Endometrial microvascular endothelial cells (primary cell): ENCODE results near the gene MFAP3L. TPM values are rescaled to one million over a fixed set of nuclear protein-coding genes. Genes with fewer than 3 reads are reported as not detected.

Experiments used
- in situ Hi-C: cut with HindIII; loops from 2 replicates; pipeline ENCODE4 v1.10.0; 2017; ENCODE audit warnings: low sequenced_read_pairs, low pct_unique_long_range_greater_than_20kb; ENCODE audit errors: inconsistent ontology term
- total RNA-seq: library from RNA; depleted of rRNA; stranded (reverse); fragments of >200 nt; gene quantifications from one replicate; pipeline ENCODE4 v1.2.3, GENCODE V29; 2015; ENCODE audit errors: inconsistent ontology term

MFAP3L gene
- total RNA-seq, 1 donor from 2014 or later, result 0.28 TPM

- in situ Hi-C loops, result loop anchor here (25.0 kb wide), 1 partner anchor 215 kb away; no protein-coding TSS in a partner anchor
These were observed 1.1 kb upstream of the MFAP3L start for GRCh38 chr4:170027181-170027829.

DNA sequence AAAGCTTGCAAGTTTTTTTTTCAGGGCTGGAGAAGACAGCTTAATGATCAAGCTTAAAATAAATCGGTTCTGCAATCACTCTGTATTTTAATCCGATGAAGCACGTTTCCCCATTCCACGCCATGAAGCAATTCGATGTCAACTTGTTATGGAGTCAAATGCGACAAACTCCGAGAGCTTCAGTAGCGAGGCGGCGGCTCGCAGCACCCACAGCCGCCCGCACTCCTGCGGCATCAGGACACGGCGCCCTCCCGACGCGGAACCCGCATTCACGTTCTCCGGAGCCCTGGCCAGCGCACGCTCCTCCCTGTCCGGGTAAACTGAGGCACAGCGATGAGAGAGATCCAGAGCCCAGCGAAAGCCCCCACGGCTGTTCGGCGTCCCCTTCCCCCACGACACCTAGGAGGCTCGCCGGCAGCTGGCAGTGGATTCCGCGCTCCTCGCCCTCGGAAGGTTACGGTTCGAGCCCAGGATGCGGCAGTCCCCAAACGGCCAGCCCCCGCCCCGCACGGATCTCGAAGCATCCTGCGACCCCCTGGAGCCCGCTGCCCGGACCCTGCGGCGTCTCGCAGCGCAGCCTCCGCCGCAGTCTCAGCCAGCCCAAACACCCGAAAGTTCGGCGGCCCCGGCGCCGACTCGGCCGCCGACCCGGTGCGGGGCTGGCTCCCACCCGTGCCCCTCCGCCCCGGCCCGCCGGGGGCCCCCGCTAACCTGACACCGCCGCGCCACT, 507 bp downstream of the MFAP3L start:
- in situ Hi-C loops, result loop anchor here (25.0 kb wide), 1 partner anchor 213 kb away; no protein-coding TSS in a partner anchor

DNA sequence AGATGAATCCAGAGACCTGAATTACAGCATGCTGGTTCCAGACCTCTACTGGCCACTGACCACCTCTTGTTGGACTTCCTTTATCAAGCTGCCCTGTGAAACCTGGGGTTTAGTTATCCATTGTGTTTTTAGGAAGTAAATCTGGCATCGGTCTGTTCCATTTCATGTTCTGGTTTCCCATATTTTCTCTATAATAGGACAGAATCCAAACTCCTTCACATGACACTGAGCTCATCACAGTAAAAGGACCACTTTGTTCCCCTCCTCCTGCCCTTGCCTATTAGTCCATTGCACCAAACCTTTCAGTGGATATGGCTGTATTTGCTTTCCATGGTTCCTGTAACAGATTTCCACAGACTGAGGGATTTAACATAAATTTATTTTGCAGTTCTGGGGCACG, 4.0 kb downstream of the MFAP3L start:
- in situ Hi-C loops, result no loop called here

DNA sequence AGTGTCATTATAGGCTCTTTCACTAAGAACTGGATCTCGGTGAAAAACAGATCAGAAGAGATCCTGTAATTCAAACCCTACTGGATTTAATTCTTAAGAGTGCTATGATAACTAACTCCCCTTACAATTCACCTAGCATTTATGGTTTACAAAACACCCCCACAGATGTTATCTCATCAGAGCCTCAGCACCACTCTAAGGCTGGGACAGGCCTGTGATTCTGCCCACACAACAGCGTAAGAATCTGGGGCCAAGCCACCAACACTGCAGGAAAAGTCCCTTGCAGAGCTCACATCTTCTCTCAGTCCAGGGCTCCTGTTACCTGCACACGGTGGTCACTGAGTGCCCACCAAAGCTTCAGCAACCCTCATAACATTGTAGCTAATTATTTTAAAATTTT, 8.9 kb downstream of the MFAP3L start:
- in situ Hi-C loops, result no loop called here

GRCh38 chr4:170015285-170015684, 10.9 kb downstream of the MFAP3L start:
- in situ Hi-C loops, result no loop called here

DNA sequence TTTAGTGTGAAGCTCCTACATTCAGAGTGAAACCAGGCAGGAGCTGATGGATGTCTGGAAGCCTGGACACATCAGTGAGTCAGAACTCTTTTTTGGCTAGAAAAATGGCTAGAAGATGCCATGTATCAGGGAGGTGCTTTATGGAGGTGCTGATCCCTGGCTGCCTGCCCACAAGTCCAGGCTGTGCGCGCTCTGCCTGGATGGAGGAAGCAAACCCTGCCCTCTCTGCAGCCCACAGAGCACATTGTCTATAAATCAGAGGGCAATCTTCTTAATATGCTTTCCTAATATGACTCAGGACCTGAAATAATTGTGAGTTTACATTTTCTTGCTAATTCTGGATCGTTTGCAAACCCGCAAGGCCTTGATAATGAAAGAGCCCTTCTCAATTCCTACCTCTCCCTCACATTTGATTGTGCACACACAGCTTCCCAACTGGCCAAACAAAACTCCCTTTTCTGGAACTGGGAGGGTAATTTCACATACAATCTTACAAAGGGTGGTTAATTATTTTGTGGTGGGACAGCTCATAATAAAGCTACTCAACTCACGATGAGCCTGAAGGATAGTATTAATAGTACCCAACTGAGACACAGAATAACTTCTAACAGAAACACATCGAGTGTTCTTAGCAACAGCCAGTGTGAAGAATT, 11.7 kb downstream of the MFAP3L start:
- in situ Hi-C loops, result no loop called here

DNA sequence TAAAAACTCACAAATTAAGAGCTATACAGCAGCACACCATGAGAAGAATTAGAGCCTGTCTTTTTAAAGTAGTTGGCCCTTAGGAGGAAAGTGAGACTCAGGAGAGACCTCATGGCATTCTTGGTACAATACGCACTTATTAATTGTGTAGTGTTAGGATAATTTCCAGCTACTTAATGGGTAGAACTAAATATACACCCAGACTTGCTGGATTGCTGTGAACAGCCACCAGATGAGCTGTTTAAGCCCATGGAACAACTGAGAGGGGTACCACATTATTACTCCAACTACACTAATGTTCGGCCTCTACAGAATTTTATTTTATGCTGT, 13.6 kb downstream of the MFAP3L start:
- in situ Hi-C loops, result no loop called here

DNA sequence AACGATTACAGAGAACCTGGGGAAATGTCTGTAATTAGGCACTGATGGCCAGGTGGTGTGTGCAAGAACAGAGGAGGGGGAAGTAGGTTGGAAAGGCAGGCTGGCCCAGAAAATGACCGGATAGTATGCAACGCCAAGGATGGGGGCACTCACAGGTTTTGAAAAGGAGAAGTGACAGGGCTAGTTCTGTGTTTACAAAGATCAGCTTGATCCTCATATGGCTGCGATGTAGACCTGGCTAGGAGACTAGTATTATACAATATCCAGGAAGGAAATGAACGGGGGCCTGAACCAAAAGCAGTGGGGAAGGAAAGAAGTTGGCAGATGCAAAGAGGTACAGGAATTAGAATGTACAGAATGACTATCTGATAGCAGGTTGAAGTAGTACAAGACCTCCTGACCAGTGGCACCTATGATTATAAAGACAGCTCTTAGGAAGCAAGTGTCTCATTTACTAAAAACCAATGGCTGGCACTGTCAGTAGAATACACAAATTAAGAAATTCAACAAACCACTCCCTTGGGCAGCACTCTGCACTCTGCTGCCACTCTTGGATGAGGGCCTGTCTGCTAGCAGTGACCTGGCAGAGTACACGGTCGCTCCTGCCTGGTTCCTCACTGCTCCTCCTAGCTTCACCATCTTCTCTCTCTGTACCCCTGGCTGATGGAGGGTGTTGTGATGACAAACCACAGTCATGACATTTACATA, 14.1 kb downstream of the MFAP3L start:
- in situ Hi-C loops, result no loop called here

DNA sequence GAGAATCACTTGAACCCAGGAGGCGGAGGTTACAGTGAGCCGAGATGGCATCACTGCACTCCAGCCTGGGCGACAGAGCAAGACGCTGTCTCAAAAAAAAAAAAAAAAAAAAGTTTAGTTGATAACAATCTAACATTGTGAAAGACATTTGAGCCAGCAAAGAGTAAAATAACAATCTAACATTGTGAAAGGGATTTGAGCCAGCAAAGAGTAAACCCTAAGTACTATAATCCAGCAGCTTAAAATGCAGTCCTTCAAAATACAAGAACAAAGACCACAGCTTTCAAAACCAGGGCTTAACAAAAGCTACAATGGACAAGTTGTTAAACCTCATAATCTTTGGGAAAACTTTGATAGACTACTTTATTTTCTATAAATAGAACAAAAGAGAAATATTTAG, 16.9 kb downstream of the MFAP3L start:
- in situ Hi-C loops, result no loop called here

DNA sequence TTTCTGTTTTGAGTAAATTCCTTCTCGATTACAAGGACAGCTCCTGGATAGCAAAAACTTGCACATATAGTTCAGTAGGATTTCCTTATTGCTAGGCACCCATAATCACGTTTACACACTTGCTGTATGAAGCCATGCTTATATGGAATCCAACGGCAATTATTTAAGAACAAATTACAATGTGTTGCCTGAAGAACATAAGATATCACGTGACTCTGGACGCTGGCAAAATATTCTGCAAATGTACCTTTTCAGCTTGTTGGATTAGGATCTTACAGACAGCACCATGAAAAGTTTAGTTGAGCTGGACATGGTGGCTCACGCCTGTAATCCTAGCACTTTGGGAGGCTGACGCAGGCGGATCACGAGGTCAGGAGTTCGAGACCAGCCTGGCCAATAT, 17.4 kb downstream of the MFAP3L start:
- in situ Hi-C loops, result no loop called here

DNA sequence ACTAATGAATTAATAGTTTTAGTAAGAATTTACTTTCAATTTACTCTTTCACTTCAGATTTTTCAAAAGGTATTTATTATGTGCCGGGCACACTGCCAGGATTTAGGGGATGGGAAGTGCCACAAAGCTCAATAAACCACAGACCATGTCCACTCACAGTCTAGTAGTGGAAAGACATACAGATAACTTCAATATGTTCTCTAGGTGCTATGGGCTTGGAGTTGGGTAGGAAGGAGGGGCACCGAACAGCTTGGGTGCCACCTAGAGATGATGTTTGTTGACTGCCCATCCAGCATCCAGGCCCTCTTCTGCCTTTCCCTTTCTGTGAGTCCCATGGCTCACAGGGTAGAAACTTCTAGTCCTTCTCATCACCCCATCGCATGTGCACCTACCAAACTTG, 17.8 kb downstream of the MFAP3L start:
- in situ Hi-C loops, result no loop called here

DNA sequence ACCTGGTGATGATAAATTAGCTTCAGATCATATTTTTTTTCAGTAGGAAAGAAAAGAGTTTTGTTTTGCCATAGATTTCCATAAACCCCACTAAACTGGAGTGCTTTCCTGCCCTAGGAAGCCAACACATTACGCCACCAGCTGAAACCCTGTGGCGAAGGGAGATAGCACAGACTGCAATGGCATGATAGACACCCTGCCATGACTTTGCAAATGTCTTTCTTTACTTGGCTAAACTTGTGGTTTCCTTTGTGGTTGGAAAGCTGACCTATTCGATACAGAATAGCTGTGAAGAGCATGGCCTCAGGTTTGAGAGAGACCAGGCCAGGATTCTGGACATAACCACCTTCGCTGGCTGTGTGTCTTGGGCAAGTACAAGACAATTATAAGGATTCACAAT, 19.1 kb downstream of the MFAP3L start:
- in situ Hi-C loops, result no loop called here

GRCh38 chr4:170005472-170005871, 20.7 kb downstream of the MFAP3L start:
- in situ Hi-C loops, result no loop called here

DNA sequence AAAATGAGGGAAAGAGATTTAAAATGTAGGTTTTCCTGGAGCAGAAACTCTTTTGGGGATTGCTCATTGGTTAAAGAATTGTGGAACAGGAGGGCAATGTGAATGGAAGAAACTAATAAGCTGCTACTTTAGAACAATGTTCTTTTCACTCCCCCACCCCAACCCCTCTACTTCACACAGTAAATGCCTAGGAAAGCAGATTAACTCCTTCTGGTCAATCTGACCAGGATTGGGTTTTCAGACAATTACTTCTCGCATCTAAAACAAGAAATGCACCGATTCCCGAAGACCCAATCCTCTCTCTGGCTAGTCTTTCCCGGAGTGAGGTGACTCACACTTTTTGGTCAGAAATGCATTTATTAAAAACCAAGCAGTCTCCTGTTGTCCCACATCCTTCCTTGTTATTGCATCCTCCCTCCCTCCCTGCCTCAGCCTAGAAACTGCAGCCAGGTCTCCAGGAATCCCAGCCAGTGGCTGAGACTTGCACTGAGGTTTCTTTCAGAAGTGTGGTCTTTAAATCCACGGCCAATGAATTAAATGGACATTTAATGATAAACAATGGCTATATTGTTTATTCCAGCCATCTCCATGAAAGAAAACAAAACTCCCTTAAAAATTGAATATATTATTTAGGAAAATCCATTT, 21.4 kb downstream of the MFAP3L start:
- in situ Hi-C loops, result no loop called here

DNA sequence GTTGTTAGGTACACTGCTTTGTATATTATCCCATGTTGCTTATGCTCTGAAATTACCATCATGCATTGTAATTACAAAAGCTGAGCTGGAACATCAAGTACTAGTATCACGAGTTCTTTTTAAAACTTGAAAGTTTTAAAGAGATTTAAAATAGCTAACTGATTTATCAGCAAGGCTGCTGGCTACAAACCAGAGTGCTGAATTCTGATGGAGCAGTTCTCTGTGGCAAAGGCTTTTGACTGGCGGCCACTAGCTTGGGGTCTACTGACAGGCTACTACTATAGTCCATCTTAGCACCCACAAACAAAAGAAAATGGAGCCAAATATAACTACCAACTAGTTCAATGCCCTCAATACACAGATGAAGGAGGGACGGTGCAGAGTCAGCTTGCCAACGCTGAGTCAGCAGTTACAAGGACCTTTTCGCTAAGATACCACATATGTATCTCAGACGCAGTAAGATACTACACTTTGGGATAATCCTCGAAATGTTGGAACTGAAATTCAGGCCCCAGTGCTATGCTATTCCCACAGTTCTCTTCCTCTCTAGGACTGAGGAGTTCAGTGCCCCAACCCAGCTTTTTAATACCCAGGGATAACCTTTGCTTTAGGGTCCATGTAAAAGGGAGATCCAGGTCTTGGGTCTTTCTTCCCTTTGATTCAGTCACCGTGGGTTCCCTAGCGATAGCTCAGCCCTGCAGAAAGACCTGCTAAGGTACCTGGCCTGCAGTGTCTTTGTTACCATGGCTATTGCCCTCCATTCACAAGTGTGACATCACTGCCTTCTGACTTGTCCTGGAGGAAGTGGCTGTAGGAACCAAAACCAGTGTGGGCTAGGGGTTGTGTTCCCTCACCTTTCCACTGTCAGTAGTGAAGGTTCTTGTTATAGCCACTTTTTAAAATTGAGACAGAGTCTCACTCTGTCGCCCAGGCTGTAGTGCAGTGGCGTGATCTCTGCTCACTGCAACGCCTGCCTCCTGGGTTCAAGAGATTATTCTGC, 22.8 kb downstream of the MFAP3L start:
- in situ Hi-C loops, result no loop called here

DNA sequence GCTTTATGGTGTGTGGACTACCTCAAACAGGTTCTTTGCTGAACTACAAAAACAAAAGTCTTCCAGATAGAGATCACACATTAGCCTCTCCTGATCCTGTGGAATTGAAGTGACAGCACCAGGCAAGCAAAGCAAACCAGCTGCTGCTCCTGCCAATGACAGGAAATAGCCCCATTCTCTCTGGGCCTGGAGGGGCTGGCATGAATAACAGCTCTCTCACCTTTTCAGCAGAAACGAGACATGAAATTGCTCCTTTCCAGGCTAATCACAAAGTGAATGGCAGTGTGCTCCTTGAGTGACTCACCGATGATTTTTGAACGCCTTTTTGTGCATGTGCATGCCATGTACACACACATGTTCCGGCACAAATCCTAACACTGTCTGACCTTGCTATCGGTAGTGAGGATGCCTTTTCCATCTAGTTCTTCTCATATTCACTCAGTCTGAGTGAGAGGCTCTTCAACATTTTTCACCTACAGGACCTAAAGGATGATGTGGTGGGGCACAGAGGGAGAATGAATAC, 24.4 kb downstream of the MFAP3L start:
- in situ Hi-C loops, result no loop called here

GRCh38 chr4:170001011-170001744, 25.0 kb downstream of the MFAP3L start:
- in situ Hi-C loops, result no loop called here
